ENCODE results near the gene RPL15. TPM values are rescaled to one million over a fixed set of nuclear protein-coding genes. Genes with fewer than 3 reads are reported as not detected.

The RPL15 gene
- total and polyA plus RNA-seq, 2 of the 8 experiments (the other 6 are each of a cell fraction or from before 2014, with no cell fraction given) = 2,819 to 6,473 TPM

DNA sequence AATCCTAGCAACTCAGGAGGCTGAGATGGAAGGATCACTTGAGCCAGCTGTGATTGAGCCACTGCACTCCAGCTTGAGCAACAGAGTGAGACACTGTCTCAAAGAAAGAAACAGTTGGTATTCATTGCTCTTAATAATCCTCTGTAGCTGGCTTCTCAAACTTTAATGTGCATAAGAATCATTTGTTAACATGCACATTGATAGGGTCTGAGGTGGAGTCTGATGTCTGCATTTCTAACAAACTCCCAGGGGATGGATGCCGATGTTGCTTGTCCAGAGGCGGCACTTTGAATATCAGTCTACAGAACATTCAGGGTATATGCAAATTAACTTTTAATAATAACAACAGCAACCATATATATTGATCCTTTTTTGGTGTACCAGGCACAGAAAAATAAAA lies 40.0 kb upstream of the RPL15 start (continued):
- no peak for TF ChIP-seq SAP30 (IDR thresholded peaks at IDR 0.05; ENCODE audit: insufficient read depth, insufficient replicate concordance, low read length)
- no peak for TF ChIP-seq TAF7 (optimal IDR thresholded peaks at IDR 0.05; ENCODE audit: borderline replicate concordance, low read depth, low read length)
- no peak for TF ChIP-seq CREB1 (IDR thresholded peaks at IDR 0.05)
- no peak for TF ChIP-seq ASH2L (IDR thresholded peaks at IDR 0.05; ENCODE audit: low read length)

Data from H1 (cell line).